22Rv1 (cell line): ENCODE measurements around the gene GOLGA6L9.
"Not testable (repeated sequence)": the region's sequence is repeated elsewhere in the genome, so short reads cannot be mapped to it uniquely, and the experiment has no call there.

Experiments
- CTCF ChIP-seq: fragments of 450-650 bp; IDR thresholded peaks from 2 replicates; pipeline ENCODE4 v1.5.1; 2017; ENCODE audit warnings: mild to moderate bottlenecking
- ZFX ChIP-seq: fragments of 450-650 bp; IDR thresholded peaks from 2 replicates; pipeline ENCODE4 v1.6.1; 2017; ENCODE audit warnings: antibody characterized with exemption, borderline replicate concordance

- not testable (repeated sequence) for TF ChIP-seq CTCF, ZFX
These were observed 30.1 kb upstream of the GOLGA6L9 start for GRCh38 chr15:82399366-82400103.
